Mesenchymal stem cell (in vitro differentiated cells and primary cell): Measurements from ENCODE around the gene PLEKHM2.

ENCODE experiments used
- DNase-seq: peaks from one replicate; pipeline ENCODE4 v3.0.0-alpha.2; 2013
- H2AFZ ChIP-seq: one replicate; pipeline ENCODE4 v1.6.1; 2013; ENCODE audit warnings: low read depth, mild to moderate bottlenecking, control low read depth, inconsistent platforms, low read length, moderate library complexity
- H2AK5ac ChIP-seq: 2 replicates; pipeline ENCODE4 v1.6.1; 2013; ENCODE audit warnings: low read length, moderate library complexity, mild to moderate bottlenecking, inconsistent platforms; ENCODE audit not compliant: severe bottlenecking
- H2BK120ac ChIP-seq: one replicate; pipeline ENCODE4 v1.6.1; 2013; ENCODE audit warnings: low read depth, mild to moderate bottlenecking, inconsistent platforms, low read length, moderate library complexity
- H2BK12ac ChIP-seq, 2 experiments: one replicate each; pipeline ENCODE4 v1.6.1; 2013; ENCODE audit warnings: inconsistent platforms in 2 of 2, low read length in 2 of 2, mild to moderate bottlenecking in 2 of 2, moderate library complexity in 2 of 2, control low read depth in 1 of 2
- H2BK15ac ChIP-seq: one replicate; pipeline ENCODE4 v1.6.1; 2013; ENCODE audit warnings: mild to moderate bottlenecking, low read depth, inconsistent platforms; ENCODE audit not compliant: poor library complexity, severe bottlenecking
- H2BK5ac ChIP-seq: 2 replicates; pipeline ENCODE4 v1.6.1; 2013; ENCODE audit warnings: low read depth, mild to moderate bottlenecking, low read length, control low read depth, inconsistent platforms; ENCODE audit not compliant: poor library complexity, severe bottlenecking
- H3K14ac ChIP-seq, 2 experiments: one replicate each; pipeline ENCODE4 v1.6.1; 2013; ENCODE audit warnings: inconsistent platforms in 2 of 2, low read length in 2 of 2, control low read depth in 1 of 2, mild to moderate bottlenecking in 1 of 2, moderate library complexity in 1 of 2
- H3K18ac ChIP-seq, 2 experiments: one replicate each; pipeline ENCODE4 v1.6.1; 2013; ENCODE audit warnings: inconsistent platforms in 2 of 2, low read length in 2 of 2, control low read depth in 1 of 2, low read depth in 1 of 2, mild to moderate bottlenecking in 1 of 2
- H3K23ac ChIP-seq, 2 experiments: one replicate each; pipeline ENCODE4 v1.6.1; 2013; ENCODE audit warnings: inconsistent platforms in 2 of 2, low read length in 2 of 2, mild to moderate bottlenecking in 2 of 2, moderate library complexity in 2 of 2, control low read depth in 1 of 2
- H3K27ac ChIP-seq: 2 replicates; pipeline ENCODE4 v1.5.1; 2013; ENCODE audit warnings: mild to moderate bottlenecking, moderate library complexity, low read length, control low read depth, inconsistent platforms; ENCODE audit not compliant: poor library complexity, severe bottlenecking
- H3K27me3 ChIP-seq, 2 experiments: 2 replicates each; pipeline versions ENCODE4 v1.6.1 to v1.7.0; 2013; ENCODE audit warnings: low read length in 2 of 2, mild to moderate bottlenecking in 2 of 2, moderate library complexity in 2 of 2, control low read depth in 1 of 2, inconsistent platforms in 1 of 2; ENCODE audit not compliant: control insufficient read depth in 1 of 2, insufficient read depth in 1 of 2
- H3K36me3 ChIP-seq, 2 experiments: 2 replicates each; pipeline versions ENCODE4 v1.6.1 to v1.7.0; 2013; ENCODE audit warnings: low read length in 2 of 2, control low read depth in 1 of 2, inconsistent platforms in 1 of 2, low read depth in 1 of 2, mild to moderate bottlenecking in 1 of 2; ENCODE audit not compliant: insufficient read depth in 2 of 2, control insufficient read depth in 1 of 2
- H3K4ac ChIP-seq, 2 experiments: one replicate each; pipeline ENCODE4 v1.6.1; 2013; ENCODE audit warnings: inconsistent platforms in 2 of 2, low read length in 2 of 2, mild to moderate bottlenecking in 2 of 2, moderate library complexity in 2 of 2, control low read depth in 1 of 2, low read depth in 1 of 2
- H3K4me1 ChIP-seq: 2 replicates; pipeline ENCODE4 v1.6.1; 2013; ENCODE audit warnings: low read depth, low read length, control low read depth; ENCODE audit not compliant: control insufficient read depth, insufficient read depth
- H3K4me2 ChIP-seq: 2 replicates; pipeline ENCODE4 v1.6.1; 2013; ENCODE audit warnings: low read length, mild to moderate bottlenecking, inconsistent platforms; ENCODE audit not compliant: poor library complexity, severe bottlenecking
- H3K4me3 ChIP-seq, 2 experiments: 2 replicates each; pipeline versions ENCODE4 v1.5.1 to v1.7.0; 2013; ENCODE audit warnings: low read length in 2 of 2, mild to moderate bottlenecking in 2 of 2, control low read depth in 1 of 2, low read depth in 1 of 2; ENCODE audit not compliant: insufficient read depth in 1 of 2
- H3K79me1 ChIP-seq: replicated peaks from 2 replicates; pipeline ENCODE4 v1.6.1; 2013; ENCODE audit warnings: mild to moderate bottlenecking, control low read depth, low read length, inconsistent platforms; ENCODE audit not compliant: poor library complexity, severe bottlenecking
- H3K9ac ChIP-seq: 2 replicates; pipeline ENCODE4 v1.7.0; 2013; ENCODE audit warnings: mild to moderate bottlenecking, low read length, moderate library complexity
- H3K9me3 ChIP-seq: 2 replicates; pipeline ENCODE4 v1.7.0; 2013; ENCODE audit warnings: mild to moderate bottlenecking, low read length; ENCODE audit not compliant: control insufficient read depth
- H4K8ac ChIP-seq: one replicate; pipeline ENCODE4 v1.6.1; 2013; ENCODE audit warnings: inconsistent platforms, mild to moderate bottlenecking, low read length, moderate library complexity
- H4K91ac ChIP-seq: one replicate; pipeline ENCODE4 v1.6.1; 2013; ENCODE audit warnings: mild to moderate bottlenecking, low read length, inconsistent platforms
- WGBS: methylation state at CpG from one replicate; pipeline ENCODE4 v1.1.7; 2013; ENCODE audit warnings: mixed read lengths; 5-methylcytosine and 5-hydroxymethylcytosine counted together

Gene PLEKHM2

DNA sequence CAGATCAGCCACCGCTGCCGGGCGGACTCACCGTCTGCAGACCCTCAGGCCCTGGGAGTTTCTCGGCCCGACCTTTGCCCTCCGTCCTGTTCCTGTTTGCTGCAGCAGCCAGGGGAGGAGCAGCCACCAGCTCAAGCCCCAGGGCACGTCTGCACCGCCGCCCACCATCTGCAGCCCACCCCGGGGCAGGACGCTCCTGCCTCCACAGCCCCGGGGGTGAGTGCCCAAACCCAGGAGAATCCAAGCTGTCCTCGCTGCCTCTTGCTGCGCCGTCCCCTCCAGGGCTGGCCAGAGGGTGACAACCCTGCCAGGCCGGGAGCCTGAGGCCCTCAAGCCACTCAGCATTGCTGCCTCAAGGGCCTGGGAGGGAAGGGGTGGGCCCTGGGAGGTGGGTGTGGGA is 50.8 kb downstream of the PLEKHM2 start:
- no peak overlapping the region for H2BK120ac ChIP-seq
- 85% methylated on average over 17 of the region's 17 CpGs for WGBS
- peaks cover 54 to 70% of the 10 kb centered on the region in 2 experiments for H3K36me3 ChIP-seq
- no peak overlapping the region for H3K14ac ChIP-seq
- H3K9me3 ChIP-seq, result no peaks in the 10 kb centered on the region
- no peak for DNase-seq
- H3K4me2 ChIP-seq, result no peak overlapping the region
- peaks cover 9% of the 10 kb centered on the region for H3K4me1 ChIP-seq
- peak overlapping the region; percentile 32 for H4K8ac ChIP-seq
- no peaks in the 10 kb centered on the region for H3K79me1 ChIP-seq
- no peak overlapping the region for H2AK5ac ChIP-seq
- H4K91ac ChIP-seq, result no peak overlapping the region
- H2BK5ac ChIP-seq, result no peak overlapping the region
- no peak overlapping the region for H3K4ac ChIP-seq
- no peak overlapping the region for H3K9ac ChIP-seq
- no peak overlapping the region for H3K27ac ChIP-seq
- H3K4me3 ChIP-seq, result no peak overlapping the region
- no peak overlapping the region for H2AFZ ChIP-seq
- no peak overlapping the region for H3K23ac ChIP-seq
- no peak overlapping the region for H3K18ac ChIP-seq
- no peak overlapping the region for H2BK12ac ChIP-seq
- H3K27me3 ChIP-seq, result no peaks in the 10 kb centered on the region
- no peak overlapping the region for H2BK15ac ChIP-seq

DNA sequence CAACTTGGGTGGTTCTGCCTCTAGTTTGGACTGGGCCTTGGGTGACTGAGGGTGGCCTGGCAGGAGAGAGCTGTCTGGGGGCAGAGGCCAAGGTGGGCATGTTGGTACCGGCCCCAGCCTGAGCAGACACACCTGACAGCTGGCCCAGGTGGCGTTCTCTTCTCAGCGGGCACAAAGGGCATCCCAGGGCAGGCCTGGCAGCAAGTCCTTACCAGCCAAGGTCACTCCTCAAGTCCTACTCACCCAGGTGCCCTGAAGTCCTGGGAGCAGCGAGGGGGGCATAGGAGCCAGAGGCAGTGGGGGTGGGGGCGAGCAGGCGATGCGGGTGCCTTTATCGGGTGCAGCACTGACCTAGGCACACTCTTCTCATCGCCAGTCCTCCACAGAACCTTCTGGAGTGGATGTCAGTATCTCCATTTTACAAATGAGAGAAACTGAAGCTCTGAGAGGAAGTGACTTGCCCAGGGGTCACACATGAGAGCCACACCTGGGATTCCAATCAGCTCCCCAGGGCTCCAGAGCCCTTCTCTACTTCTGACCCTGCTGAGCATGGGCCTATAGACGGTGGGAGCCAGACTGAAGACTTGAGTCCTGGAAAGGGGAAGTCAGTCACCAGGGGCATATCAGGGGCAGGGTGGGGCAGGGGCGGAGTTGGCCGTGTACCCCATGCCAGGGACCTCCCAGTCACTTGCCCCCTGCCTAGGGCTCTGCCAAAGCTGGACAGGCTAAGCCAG is 51.4 kb downstream of the PLEKHM2 start:
- no peak overlapping the region for H3K4me3 ChIP-seq
- H3K9ac ChIP-seq, result no peak overlapping the region
- H3K4me1 ChIP-seq, result peaks cover 9% of the 10 kb centered on the region
- H2AFZ ChIP-seq, result no peak overlapping the region
- H3K27me3 ChIP-seq, result no peaks in the 10 kb centered on the region
- no peak overlapping the region for H3K4ac ChIP-seq
- no peak overlapping the region for H4K91ac ChIP-seq
- no peak overlapping the region for H3K27ac ChIP-seq
- WGBS, result 90% methylated on average over 8 of the region's 12 CpGs
- H2BK15ac ChIP-seq, result no peak overlapping the region
- H4K8ac ChIP-seq, result no peak overlapping the region
- peaks cover 52 to 65% of the 10 kb centered on the region in 2 experiments for H3K36me3 ChIP-seq
- no peak overlapping the region for H3K18ac ChIP-seq
- H3K23ac ChIP-seq, result no peak overlapping the region
- H3K79me1 ChIP-seq, result no peaks in the 10 kb centered on the region
- no peak overlapping the region for H2BK12ac ChIP-seq
- H3K9me3 ChIP-seq, result no peaks in the 10 kb centered on the region
- H2BK120ac ChIP-seq, result no peak overlapping the region
- no peak overlapping the region for H3K14ac ChIP-seq
- H2BK5ac ChIP-seq, result no peak overlapping the region
- DNase-seq, result no peak
- H3K4me2 ChIP-seq, result no peak overlapping the region
- H2AK5ac ChIP-seq, result no peak overlapping the region

DNA sequence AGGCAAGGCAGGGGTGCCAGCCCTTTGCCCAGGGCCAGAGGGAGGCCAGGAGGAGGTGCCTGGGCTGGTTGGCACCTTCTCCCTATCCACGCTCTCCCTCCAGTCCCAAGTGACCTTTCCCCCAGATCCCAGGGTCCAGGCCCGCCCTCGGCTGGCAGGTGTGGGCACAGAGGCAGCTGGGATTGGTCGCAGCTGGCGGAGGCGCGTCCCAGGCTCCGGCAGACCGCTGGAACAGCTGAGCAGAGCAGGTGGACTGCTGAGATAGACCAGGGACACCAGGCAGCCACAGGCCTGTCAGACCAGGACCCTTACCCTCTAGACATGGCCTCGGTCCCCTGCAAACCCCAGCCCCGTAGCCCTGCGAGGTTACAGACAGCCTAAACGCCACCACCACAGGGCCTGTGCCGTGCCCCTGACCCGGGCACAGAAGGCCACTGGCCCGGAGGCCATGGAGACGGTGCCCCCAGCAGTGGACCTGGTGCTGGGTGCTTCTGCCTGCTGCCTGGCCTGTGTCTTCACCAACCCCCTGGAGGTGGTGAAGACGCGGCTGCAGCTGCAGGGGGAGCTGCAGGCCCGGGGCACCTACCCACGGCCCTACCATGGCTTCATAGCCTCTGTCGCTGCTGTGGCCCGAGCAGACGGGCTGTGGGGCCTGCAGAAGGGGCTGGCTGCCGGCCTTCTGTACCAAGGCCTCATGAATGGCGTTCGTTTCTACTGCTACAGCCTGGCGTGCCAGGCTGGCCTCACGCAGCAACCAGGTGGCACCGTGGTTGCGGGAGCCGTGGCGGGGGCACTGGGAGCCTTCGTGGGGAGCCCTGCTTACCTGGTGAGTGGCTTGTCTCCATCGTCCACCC is 52.1 kb downstream of the PLEKHM2 start, which contains the start of gene SLC25A34:
SLC25A34 (plus strand) TSS at position 221 of the 854 bp plus-strand sequence; CDS start at position 449, 228 bp downstream.
- no peak within 1 kb of the TSS for H2BK15ac ChIP-seq
- H3K14ac ChIP-seq, result no peak within 1 kb of the TSS
- H3K23ac ChIP-seq, result no peak within 1 kb of the TSS
- no peak within 1 kb of the TSS for H2BK120ac ChIP-seq
- no peak within 1 kb of the TSS for H4K8ac ChIP-seq
- no peak within 1 kb of the TSS for H2AK5ac ChIP-seq
- no peaks in the 10 kb centered on the region for H3K9me3 ChIP-seq
- no peak within 1 kb of the TSS for H3K4me2 ChIP-seq
- no peak within 1 kb of the TSS for H3K4ac ChIP-seq
- no peak within 1 kb of the TSS for H2BK5ac ChIP-seq
- H3K18ac ChIP-seq, result no peak within 1 kb of the TSS
- no peak within 1 kb of the TSS for H3K9ac ChIP-seq
- no peak within 1 kb of the TSS for H2BK12ac ChIP-seq
- WGBS, result 92% methylated on average over 35 of the region's 35 CpGs
- no peaks in the 10 kb centered on the region for H3K27me3 ChIP-seq
- DNase-seq, result no peak
- no peak within 1 kb of the TSS for H4K91ac ChIP-seq
- no peak within 1 kb of the TSS for H3K27ac ChIP-seq
- no peak within 1 kb of the TSS for H3K4me3 ChIP-seq
- H3K4me1 ChIP-seq, result peaks cover 9% of the 10 kb centered on the region
- H3K36me3 ChIP-seq, result peaks cover 44 to 57% of the 10 kb centered on the region in 2 experiments
- H2AFZ ChIP-seq, result no peak within 1 kb of the TSS
- H3K79me1 ChIP-seq, result no peaks in the 10 kb centered on the region

DNA sequence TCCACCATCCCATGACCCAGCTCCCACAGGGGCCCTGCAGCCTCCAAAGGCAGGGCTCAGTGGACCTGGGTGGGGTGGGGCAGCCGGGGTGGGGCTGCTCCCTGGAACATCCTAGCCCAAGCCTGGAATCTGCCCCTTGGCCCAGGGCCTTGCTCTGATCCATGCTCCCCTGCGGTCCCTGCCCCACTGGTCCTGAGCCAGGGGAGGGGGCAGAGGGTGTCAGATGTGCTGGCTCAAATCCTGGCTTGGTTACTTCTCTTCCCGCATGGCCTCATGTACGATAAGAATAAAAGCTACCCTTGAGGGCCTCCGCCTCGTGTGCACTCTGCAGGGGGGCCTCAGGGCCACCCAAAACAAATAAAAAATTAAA is 52.8 kb downstream of the PLEKHM2 start:
- Histone ChIP-seq H3K4me1 (peaks cover 9% of the 10 kb centered on the region), H2BK12ac (no peak overlapping the region), H3K18ac (no peak overlapping the region), H3K4me2 (no peak overlapping the region), H3K23ac (no peak overlapping the region), H3K27ac (no peak overlapping the region), H3K4ac (no peak overlapping the region), H2BK15ac (no peak overlapping the region), H4K8ac (no peak overlapping the region), H2AFZ (no peak overlapping the region), H2AK5ac (no peak overlapping the region), H4K91ac (no peak overlapping the region), H3K9me3 (no peaks in the 10 kb centered on the region), H3K27me3 (no peaks in the 10 kb centered on the region), H2BK120ac (no peak overlapping the region), H3K36me3 (peaks cover 38 to 51% of the 10 kb centered on the region in 2 experiments), H2BK5ac (no peak overlapping the region), H3K4me3 (no peak overlapping the region), H3K14ac (no peak overlapping the region), H3K79me1 (no peaks in the 10 kb centered on the region), H3K9ac (no peak overlapping the region)
- no peak for DNase-seq
- 92% methylated on average over 6 of the region's 6 CpGs for WGBS
